GM19397 (cell line): ENCODE data around the gene SCARF2.
"Not testable (repeated sequence)": the region's sequence is repeated elsewhere in the genome, so short reads cannot be mapped to it uniquely, and the experiment has no call there.

Experiments
- ATAC-seq: cut with Tn5 transposase; IDR thresholded peaks from one replicate; pipeline ENCODE4 v1.9.1; 2021; ENCODE audit warnings: mild to moderate bottlenecking, moderate library complexity; ENCODE audit not compliant: unreplicated experiment

Gene SCARF2

DNA sequence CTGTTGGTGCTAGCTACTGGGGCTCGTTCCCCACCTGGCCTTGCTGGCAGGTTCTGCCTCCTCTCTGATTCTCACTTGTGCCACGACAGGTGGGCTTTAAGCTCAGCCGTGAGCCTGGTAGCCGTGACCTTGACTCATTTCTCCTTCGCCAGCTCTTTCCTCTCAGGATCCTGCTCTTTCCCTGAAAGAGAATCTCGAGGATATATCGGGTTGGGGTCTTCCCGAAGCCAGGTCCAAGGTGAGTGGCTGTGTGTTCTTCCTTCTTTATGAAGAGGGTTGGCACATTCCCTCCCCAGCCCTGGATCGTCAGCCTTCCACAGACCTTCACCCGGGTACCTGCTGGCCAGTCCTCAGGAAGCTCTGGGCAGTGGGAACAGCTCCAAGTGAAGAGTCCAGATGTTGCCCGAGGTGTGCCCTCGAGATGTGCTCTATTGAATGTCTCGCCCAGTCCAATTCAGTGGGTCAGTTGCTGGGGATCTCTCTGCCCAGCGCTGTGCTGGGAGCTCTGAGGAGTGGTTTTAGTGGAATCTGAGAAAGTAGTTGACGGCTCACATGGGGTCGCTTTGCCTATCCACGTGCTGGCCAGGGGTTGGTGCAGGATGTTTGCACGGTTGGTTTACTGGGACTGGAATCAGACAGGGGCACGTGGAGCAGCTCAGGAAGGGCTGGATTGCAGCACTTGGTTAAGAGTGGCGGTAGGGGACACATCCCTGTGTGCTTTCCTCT lies 42.3 kb downstream of the SCARF2 start:
- ATAC-seq = no peak

DNA sequence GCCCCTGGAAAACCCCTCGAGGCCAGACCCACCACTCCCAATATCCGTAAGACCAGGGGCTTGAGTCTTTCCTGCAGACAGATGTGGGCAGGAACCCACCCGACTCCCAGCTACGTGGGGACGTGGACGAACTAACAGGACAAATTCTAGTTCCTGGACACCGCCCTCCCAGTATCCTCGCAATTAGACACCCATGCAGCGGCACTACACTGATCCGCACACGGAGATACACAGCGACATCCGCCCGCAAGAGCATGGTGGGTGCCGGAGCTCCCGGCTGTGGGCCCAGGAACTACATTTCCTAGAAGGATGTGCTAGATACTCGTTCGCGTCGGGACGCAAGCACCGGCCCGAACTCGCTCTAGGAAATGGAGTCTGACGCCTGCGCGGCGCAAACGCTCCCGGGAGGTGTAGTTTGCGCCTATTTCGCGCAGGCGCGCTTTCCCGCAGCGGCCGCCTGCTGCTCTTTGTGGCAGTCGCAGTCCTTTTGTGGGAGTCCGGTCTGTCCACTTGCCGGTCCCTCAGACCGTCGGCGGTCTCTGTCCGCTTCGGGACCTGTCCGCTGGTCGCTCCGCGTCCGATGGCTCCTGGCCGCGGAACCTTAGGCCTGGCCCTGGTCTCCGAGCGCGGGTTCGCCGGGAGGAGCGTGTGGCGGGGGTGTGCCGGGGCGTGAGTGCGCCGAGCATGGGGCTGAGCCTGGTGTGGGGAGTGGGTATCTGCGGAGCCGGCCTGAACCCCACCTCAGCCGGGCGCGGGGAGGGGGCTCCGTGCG lies 43.7 kb downstream of the SCARF2 start, which contains the start of gene ZNF74:
Gene ZNF74, plus strand, starts transcription at position 447 of the 772 bp plus-strand sequence. CDS start 478 bp downstream, outside the sequence.
- ATAC-seq = peak; percentile 84

DNA sequence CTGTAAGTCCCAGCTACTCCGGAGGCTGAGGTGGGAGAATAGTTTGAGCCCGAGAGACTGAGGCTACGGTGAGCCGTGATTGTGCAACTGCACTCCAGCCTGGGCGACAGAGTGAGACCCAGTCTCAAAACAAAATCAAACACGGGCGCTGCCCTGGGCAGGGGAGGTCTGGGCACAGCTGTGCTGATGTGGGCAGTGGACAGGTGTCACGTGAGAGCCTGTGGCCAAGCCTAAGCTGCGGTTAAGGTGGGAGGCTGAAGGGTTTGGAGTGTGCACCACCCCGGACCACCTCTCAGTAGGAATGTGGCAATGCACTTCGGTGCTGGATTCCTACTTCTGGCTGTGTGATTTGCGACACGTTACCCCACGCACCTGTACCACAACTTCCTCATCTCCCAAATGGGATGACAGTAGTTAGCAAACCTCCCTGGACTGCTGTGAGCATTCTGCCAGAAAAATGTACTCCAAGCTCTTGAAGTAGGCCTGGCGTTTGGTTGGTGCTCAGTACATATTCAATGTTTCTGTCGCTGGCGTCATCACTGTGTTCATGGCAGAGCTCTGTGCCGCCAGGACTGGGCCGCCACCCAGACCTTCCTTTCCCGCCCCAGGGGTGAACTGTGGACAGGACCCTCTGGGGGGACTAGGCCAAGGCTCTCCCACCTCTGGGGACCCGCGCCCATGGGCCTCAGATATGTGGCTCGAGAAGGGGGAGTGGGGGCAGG lies 44.5 kb downstream of the SCARF2 start:
- ATAC-seq = no peak

DNA sequence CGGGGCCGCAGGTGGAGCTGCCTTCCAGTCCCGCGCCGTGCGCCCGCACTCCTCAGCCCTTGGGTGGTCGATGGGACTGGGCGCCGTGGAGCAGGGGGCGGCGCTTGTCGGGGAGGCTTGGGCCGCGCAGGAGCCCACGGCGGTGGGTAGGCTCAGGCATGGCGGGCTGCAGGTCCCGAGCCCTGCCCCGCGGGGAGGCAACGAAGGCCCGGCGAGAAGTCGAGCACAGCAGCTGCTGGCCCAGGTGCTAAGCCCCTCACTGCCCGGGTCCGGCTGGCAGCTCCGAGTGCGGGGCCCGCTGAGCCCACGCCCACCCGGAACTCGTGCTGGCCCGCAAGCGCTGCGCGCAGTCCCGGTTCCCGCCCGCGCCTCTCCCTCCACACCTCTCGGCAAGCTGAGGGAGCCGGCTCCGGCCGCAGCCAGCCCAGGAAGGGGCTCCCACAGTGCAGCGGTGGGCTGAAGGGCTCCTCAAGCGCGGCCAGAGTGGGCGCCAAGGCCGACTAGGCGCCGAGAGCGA lies 45.2 kb downstream of the SCARF2 start:
- not testable (repeated sequence) for ATAC-seq

DNA sequence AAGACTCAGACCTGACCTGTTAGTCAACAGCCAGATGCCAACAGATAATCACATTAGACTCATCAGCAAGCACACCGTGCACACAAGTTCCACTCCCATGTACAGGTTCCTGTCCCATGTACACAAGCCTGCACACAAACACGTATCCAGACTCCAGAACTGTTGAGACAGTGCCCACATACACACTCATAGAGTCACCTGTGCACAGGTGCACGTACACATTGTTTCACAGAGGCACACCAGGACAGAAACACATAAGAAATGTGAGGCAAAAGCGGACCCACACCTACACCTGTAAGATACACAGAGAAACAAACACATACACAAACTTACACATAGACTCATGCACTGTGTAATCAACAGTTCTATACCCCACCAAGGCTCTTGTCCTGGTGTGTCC lies 46.4 kb downstream of the SCARF2 start:
- no peak for ATAC-seq

DNA sequence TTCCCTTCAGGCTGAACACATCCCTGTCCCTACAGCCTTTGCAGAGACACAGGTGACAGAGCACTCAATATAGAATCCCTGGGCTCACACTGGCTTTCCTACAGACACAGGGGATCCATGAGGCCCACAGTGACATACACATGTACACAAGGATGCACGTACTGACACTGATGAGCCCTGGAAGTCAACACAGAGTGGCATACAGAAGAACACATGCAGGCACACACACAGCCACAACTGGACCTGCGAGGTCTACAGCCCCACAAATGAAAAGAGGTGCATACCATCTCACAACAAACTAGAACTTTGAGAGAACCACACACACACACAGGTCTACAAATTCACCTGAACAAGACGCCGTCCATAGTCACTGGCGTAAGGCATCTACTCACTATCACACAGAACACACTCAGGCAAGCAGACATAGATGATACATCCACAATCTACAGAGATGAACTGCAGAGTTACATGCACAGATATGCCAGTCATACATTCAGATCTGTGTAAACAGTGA lies 47.2 kb downstream of the SCARF2 start:
- ATAC-seq = no peak

DNA sequence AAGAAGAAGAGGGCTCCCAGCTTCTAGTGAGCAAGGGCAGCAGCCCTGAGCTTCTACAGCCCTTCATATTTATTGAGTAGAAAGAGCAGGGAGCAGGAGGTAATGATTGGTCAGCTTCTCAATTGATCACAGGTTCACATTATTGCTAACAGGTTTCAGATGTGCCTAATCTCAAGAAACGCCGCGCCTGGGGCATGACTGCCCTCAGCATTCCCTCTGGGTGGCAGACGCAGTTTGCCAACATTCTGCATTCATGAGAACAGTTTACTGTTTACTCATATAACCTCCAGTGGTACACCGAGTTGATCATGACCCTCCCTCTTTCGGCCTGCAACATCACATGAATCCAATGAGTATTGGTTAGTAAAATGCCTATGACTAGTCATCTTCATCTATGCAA lies 48.3 kb downstream of the SCARF2 start:
- ATAC-seq = no peak

DNA sequence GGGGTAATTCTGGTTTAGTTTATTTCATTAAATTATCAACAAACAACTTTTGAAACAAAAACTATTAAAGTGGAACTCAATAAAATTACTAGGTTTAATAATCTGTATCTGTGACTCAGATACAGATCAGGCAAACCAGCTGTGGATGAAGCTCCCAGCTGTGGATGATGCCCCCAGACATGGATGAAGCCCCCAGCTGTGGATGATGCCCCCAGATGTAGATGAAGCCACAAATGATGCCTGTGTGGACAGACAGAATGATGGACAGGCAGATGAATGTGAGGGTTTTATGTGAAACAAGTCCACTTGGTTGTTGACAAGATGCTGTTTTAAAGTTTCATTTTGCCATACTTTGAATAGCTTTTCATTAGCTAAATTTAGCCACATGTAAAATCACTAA lies 49.4 kb downstream of the SCARF2 start:
- ATAC-seq = no peak

DNA sequence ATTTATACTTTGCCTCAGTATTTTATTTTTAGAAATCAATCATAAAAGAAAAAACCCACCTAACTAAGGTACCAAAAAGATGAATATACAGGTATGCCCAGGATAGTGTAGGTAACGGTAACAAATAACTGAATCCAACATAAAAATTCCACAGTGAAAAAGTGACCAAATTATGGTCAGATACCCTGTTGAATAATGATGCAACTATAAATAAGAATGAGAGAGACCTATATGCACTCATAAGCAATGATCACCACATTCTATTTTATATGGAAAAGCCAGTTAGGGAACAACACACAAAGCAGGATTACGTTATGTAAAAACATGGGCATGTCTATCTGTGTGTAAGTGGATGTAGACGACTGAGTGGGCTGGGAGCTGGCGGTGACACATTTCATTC lies 50.7 kb downstream of the SCARF2 start:
- no peak for ATAC-seq

DNA sequence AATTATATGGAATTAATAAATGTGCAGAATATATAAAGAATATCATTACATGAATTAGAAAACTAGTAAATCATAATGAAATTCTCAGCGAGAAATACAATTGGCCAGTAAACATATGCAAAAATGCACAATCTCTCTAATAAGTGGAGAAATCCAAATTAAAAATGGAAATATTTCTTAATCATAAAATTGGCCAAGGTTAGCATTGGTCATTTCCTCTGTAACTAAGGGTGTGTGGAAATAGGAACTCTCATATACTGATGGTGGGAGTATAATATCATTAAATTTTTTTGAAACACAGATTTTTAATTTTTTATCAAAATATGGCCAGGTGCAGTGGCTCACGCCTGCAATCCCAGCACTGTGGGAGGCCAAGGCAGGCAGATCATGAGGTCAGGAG lies 51.3 kb downstream of the SCARF2 start:
- ATAC-seq = no peak

DNA sequence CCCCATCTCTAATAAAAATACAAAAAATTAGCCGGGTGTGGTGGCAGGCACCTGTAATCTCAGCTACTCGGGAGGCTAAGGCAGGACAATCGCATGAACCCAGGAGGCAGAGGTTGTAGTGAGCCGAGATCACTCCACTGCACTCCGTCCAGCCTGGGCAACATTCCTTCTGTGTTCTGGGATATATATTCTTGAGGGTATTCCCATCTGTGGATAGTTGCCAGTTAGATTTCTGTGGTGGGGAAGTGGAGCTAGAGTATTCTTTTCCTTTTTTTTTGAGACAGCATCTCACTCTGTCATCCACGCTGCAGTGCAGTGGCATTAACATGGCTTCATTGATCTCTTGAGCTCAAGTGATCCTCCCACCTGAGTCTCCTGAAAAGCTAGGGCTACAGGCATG lies 52.8 kb downstream of the SCARF2 start:
- ATAC-seq = no peak

DNA sequence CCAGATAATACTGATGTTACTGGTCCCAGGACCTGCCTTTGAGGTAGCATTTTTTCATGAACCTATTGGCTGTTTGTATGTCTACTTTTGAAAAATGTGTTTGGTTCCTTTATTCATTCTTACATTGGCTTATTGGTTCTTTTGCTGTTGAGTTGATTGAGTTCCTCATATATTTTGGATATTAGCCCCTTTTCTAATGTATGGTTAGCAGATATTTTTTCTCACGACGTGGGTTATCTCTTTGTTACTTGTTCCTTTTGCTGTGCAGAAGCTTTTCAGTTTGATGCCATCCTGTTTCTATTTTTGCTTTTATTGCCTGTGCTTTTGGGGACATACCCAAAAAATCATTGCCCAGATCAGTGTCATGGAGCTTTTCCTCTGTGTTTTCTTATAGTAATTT lies 53.5 kb downstream of the SCARF2 start:
- ATAC-seq = no peak

DNA sequence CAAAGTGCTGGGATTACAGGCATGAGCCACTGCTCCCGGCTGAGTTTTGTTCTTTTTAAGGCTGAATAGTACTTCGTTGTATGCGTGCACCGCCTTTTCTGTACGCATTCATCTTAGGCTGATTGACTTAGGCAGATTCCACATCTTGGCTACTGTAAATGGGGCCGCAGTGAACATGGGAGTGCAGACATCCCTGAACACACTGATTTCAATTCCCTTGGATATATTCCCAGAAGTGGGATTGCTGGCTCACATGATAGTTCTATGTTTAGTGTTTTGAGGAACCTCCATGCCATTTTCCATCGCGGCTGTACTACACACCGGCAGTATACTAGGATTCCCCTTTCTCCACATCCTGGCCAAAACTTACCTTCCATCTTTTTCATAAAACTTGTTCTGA lies 54.1 kb downstream of the SCARF2 start:
- no peak for ATAC-seq

DNA sequence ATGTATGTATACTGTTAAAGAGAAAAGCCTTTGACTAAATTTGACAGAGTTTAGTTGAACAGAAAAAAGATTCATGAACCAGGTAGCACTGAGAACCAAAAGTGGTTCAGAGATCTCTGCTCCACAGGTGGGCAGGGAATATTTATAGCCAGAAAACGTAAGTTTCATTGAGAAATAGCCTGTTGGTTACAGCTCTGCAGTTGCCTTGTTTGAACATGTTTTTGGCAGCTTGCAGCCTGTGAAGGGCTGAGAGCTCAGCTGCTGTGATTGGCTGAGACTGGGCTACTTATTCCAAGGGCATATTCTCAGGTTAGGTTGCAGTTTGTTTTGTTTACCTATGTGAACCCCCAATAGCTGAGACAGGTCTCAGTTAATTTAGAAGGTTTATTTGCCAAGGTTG lies 57.1 kb downstream of the SCARF2 start:
- no peak for ATAC-seq

DNA sequence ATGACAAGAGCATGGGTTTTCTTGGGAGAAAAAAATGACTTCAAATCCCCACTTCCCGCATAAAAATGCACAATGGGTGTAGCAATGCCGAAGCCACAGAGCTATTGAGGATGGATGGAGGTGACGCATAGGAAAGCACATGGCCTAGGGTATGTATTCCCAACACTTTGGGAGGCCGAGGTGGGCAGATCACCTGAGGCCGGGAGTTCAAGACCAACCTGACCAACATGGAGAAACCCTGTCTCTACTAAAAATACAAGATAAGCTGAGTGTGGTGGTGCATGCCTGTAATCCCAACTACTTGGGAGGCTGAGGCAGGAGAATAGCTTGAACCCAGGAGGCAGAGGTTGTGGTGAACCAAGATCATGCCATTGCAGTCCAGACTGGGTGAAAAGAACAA lies 58.9 kb downstream of the SCARF2 start:
- ATAC-seq = not testable (repeated sequence)

DNA sequence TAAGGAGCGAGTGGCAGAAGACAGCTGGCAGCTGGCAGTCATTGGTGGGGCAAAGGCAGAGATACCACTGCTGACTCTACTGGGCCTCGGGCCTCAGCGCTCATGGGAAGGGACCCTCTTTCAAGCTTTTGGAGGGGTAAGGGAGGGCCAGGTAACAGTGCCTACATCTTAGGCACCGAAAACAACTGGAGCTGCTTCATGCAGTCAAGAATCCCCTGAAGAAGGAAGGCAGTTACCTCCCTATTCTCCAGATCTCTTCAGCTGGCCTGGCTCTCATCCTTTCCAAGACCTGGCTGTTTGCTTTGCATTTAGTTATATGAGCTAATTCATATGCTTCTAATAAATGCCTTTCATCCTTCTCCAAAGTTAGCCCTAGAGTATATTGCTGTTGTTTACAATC lies 59.5 kb downstream of the SCARF2 start:
- ATAC-seq = no peak

DNA sequence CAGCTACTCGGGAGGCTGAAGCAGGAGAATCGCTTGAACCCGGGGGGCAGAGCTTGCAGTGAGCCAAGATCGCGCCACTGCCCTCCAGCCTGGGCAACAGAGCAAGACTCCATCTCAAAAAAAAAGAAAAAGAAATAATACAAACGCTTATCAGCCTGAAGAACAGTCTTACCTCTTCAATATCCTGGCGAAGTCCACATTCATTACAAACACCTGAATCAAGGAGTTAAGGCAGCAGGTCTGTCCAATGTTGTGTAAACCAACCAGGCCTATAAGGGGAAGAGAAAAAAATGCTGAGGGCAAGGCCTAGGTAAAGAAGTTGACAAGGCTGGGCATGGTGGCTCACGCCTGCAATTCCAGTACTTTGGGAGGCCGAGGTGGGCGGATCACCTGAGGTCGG lies 60.6 kb downstream of the SCARF2 start:
- ATAC-seq = not testable (repeated sequence)

DNA sequence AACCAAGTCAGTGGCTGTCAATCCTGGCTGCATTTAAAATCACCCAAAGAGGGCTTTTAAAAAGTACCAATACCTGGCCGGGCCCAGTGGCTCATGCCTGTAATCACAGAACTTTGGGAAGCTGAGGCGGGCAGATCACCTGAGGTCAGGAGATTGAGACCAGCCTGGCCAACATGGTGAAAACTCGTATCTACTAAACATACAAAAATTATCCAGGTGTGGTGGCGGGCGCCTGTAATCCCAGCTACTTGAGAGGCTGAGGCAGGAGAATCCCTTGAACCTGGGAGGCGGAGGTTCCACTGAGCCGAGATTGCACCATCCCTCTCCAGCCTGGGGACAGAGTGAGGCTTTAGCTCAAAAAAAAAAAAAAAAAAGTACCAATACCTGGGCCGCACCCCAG lies 61.3 kb downstream of the SCARF2 start:
- not testable (repeated sequence) for ATAC-seq
